Measurements from ENCODE around the gene PACRG. TPM values are rescaled to one million over a fixed set of nuclear protein-coding genes. Genes with fewer than 3 reads are reported as not detected.

PACRG gene
- total and polyA plus RNA-seq, 2 of the 13 experiments (the other 11 are each of a cell fraction or from before 2014, with no cell fraction given): 0.13 TPM; not detected in 1

- no peaks in the 10 kb centered on the region for H3K27me3 ChIP-seq (ENCODE audit: control insufficient read depth in 1 of 2, insufficient read depth in 2 of 2, low read length in 2 of 2)
- H3K4me2 ChIP-seq (ENCODE audit: low read depth, low read length): no peak overlapping the region
- 17% methylated on average over 2 of the region's 2 CpGs for WGBS (ENCODE audit: low lambda C conversion rate)
- H4K20me1 ChIP-seq (ENCODE audit: insufficient read depth, low read length): no peaks in the 10 kb centered on the region
- no peaks in the 10 kb centered on the region; the same call in 1 of the 2 replicates for H3K9me3 ChIP-seq (ENCODE audit: low read length)
- H3K27ac ChIP-seq (ENCODE audit: extremely low read length, insufficient read depth, low read length): no peak overlapping the region
- H3K9ac ChIP-seq (ENCODE audit: insufficient read depth, low read depth, low read length): no peak overlapping the region
- POLR2A ChIA-PET: no interaction called here
- in situ Hi-C loops (cut with HindIII; ENCODE audit: extremely low pct_ligation_motif_present, low pct_unique_long_range_greater_than_20kb) (no loop called here), intact Hi-C loops (cut with micrococcal nuclease; ENCODE audit: unreplicated experiment) (no loop called here)
- BruUV-seq (replicated peaks): no TSS peak
- no peak for DNase-seq (ENCODE audit: low spot score)
- FAIRE-seq: peak; percentile 8
- ATAC-seq: no peak
- H3K4me1 ChIP-seq (ENCODE audit: insufficient read depth, low read length): no peaks in the 10 kb centered on the region
- no peaks in the 10 kb centered on the region for H3K36me3 ChIP-seq (replicated peaks in 1 of 2; ENCODE audit: control insufficient read depth in 1 of 2, insufficient read depth in 2 of 2, low read length in 2 of 2)
- no peaks in the 10 kb centered on the region for H3K79me2 ChIP-seq (ENCODE audit: insufficient read depth, low read length)
- CTCF ChIA-PET (ENCODE audit: low intra/inter-chr PET ratio, low total read pairs): no interaction called here
- no peak overlapping the region for H3K4me3 ChIP-seq (replicated peaks in 1 of 3; ENCODE audit: insufficient read depth in 1 of 3, low read depth in 2 of 3, low read length in 3 of 3)
- no peak overlapping the region for H2AFZ ChIP-seq (ENCODE audit: low read length)
- TF ChIP-seq ZNF710 (CRISPR knock-in tag; IDR thresholded peaks at IDR 0.05; ENCODE audit: borderline replicate concordance): no peak
- no peak for TF ChIP-seq ZBTB1 (CRISPR knock-in tag; IDR thresholded peaks at IDR 0.05; ENCODE audit: borderline replicate concordance)
- 0 out of 2 replicates have a peak, but pooled peaks have one; percentile 14 for TF ChIP-seq FOXP1 (IDR thresholded peaks at IDR 0.05)
- TF ChIP-seq FOXP1 (CRISPR knock-in tag; IDR thresholded peaks at IDR 0.05): no peak
- TF ChIP-seq ZNF282 (IDR thresholded peaks at IDR 0.05; ENCODE audit: partially characterized antibody): peak; percentile 93
- peak; percentile 81; the same call in 1 of the 2 replicates for TF ChIP-seq ATM (IDR thresholded peaks at IDR 0.05; ENCODE audit: borderline replicate concordance)
- no peak for TF ChIP-seq NR2F1 (CRISPR knock-in tag; IDR thresholded peaks at IDR 0.05)
- TF ChIP-seq PLRG1 (conservative IDR thresholded peaks at IDR 0.05): 0 out of 2 replicates have a peak, but pooled peaks have one; percentile 77
- TF ChIP-seq BCL3 (CRISPR knock-in tag; IDR thresholded peaks at IDR 0.05): no peak
- TF ChIP-seq FOXK2 (IDR thresholded peaks at IDR 0.05): peak; percentile 56; the same call in 1 of the 2 replicates
- TF ChIP-seq NONO (IDR thresholded peaks at IDR 0.05): peak; percentile 74; the same call in 1 of the 2 replicates
- no peak for TF ChIP-seq NONO (CRISPR knock-in tag; conservative IDR thresholded peaks at IDR 0.05)
- TF ChIP-seq IKZF1 (IDR thresholded peaks at IDR 0.05): peak; percentile 85; the same call in 1 of the 2 replicates
- peak; percentile 87; the same call in 1 of the 2 replicates for TF ChIP-seq NBN (conservative IDR thresholded peaks at IDR 0.05)
- peak; percentile 91; the same call in 1 of the 2 replicates for TF ChIP-seq TRIM22 (IDR thresholded peaks at IDR 0.05)
Observed at GRCh38 chr6:162875070-162875469, 147.3 kb downstream of the PACRG start.
